GM18867 (cell line): Measurements from ENCODE around the gene CEP250.
"Not testable (repeated sequence)": the region's sequence is repeated elsewhere in the genome, so short reads cannot be mapped to it uniquely, and the experiment has no call there.

Experiments
- ATAC-seq: cut with Tn5 transposase; IDR thresholded peaks from one replicate; pipeline ENCODE4 v1.9.1; 2021; ENCODE audit warnings: mild to moderate bottlenecking, moderate library complexity; ENCODE audit not compliant: unreplicated experiment

Gene CEP250

DNA sequence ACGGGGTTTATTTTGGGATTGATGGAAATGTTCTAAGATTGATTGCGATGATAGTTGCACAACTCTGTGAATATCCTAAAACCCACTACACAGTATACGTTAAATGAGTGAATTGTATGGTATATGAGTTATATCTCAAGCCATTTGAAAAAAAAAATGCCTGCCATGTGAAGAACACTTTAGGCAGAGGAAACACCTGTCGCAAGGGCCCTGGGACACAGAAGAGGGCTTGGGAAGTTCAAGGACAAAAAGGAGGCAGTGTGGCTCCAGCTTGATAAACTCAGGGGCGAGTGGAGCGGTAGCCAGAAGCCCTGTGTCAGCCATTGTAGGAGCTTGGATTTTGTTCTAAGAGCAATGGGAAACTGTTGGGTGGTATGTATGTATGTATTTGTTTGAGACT is 37.0 kb downstream of the CEP250 start:
- no peak for ATAC-seq

- ATAC-seq, result no peak
These were observed 41.1 kb downstream of the CEP250 start for GRCh38 chr20:35496481-35496880.

DNA sequence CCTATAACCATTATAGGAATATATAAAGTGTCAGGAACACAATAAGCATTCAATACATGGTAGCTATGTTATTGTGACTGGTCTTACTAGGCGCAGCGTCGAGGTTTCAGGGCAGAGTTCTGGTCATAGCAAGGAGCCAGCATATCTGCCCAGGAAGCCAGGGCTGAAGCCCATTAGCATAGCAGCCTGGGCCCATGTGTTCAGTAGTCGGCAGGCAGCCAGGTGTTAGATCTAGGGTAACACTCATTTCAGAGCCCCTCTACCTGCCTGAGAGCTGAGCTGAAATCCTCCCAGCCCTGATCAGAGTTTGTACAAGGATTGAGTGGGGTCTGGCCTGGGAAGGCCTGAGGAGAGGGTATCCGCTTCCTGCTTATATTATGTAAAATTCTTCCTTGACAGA is 41.9 kb downstream of the CEP250 start:
- ATAC-seq, result no peak

- no peak for ATAC-seq
These were observed 42.4 kb downstream of the CEP250 start for GRCh38 chr20:35497780-35498189.

GRCh38 chr20:35499271-35499670 is 43.9 kb downstream of the CEP250 start:
- no peak for ATAC-seq

- no peak for ATAC-seq
These were observed 47.0 kb downstream of the CEP250 start for GRCh38 chr20:35502352-35502751.

GRCh38 chr20:35503281-35503680 is 47.9 kb downstream of the CEP250 start:
- ATAC-seq, result no peak

DNA sequence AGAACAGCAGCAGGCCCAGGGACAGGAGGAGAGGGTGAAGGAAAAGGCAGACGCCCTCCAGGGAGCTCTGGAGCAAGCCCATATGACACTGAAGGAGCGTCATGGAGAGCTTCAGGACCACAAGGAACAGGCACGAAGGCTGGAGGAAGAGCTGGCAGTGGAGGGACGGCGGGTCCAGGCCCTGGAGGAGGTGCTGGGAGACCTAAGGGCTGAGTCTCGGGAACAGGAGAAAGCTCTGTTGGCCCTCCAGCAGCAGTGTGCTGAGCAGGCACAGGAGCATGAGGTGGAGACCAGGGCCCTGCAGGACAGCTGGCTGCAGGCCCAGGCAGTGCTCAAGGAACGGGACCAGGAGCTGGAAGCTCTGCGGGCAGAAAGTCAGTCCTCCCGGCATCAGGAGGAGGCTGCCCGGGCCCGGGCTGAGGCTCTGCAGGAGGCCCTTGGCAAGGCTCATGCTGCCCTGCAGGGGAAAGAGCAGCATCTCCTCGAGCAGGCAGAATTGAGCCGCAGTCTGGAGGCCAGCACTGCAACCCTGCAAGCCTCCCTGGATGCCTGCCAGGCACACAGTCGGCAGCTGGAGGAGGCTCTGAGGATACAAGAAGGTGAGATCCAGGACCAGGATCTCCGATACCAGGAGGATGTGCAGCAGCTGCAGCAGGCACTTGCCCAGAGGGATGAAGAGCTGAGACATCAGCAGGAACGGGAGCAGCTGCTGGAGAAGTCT is 48.6 kb downstream of the CEP250 start:
- no peak for ATAC-seq

DNA sequence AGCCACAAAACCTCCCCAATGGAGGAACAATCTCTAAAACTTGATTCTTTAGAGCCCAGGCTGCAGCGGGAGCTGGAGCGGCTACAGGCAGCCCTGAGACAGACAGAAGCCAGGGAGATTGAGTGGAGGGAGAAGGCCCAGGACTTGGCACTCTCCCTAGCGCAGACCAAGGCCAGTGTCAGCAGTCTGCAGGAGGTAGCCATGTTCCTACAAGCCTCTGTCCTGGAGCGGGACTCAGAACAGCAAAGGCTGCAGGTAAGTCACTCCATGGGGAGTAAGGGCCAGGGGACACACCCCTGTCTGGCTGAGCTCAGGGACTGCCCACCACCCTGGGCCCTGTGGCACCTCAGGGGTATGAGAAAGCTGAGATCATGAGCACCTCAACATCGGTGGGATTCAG is 49.4 kb downstream of the CEP250 start:
- no peak for ATAC-seq

DNA sequence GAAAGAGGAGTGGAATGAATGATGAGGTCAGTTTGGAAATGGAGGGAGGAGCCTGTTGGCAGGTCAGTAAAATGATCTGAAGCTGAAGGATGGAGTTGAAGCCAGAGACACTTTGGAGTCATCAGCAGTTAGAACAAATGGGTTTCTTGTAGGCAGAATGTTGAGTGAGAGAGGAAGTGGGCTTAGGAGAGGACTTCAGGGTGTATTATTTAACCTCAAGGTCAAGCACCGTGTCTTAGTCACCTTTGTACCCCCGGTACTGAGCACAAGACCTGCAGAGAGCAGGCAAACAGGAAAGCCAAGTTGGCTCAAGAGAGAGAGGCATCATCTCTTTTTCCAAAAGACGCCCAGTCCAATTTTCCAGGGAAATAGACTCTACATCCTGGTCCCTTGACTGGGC is 50.8 kb downstream of the CEP250 start:
- no peak for ATAC-seq

GRCh38 chr20:35506872-35507638 is 51.7 kb downstream of the CEP250 start:
- no peak for ATAC-seq

- no peak for ATAC-seq
These were observed 53.3 kb downstream of the CEP250 start for GRCh38 chr20:35508493-35509218.

DNA sequence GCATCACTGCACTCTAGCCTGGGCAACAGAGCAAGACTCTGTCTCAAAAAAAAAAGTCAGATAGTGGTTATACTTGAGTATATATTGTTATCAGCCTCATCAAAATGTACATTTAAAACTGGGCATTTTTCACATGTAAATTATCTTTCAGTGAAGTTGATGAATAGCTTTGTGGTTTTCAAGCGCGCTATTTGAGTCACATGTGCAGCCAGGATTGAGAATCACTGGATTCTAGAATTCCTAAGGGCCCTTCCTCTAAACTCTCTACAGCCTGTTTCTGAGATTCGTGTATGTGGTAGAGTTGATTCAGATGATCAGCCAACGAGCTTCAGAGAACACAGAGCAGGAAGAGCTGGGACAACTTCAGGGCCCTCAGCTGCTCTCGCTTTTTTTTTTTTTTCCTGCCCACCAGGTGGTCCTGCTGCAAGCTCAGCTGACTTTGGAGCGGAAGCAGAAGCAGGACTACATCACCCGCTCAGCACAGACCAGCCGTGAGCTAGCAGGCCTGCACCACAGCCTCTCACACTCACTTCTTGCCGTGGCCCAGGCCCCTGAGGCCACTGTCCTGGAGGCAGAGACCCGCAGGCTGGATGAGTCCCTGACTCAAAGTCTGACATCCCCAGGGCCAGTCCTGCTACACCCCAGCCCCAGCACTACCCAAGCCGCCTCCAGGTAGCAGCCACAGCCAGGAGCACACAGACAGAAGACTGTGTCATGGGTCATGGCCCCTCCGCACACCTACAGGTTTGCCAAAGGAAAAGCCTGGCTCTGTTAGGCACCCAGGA is 55.7 kb downstream of the CEP250 start:
- ATAC-seq, result no peak

GRCh38 chr20:35511814-35512420 is 56.5 kb downstream of the CEP250 start:
- ATAC-seq, result no peak

GRCh38 chr20:35514371-35514932 is 59.1 kb downstream of the CEP250 start:
- no peak for ATAC-seq

DNA sequence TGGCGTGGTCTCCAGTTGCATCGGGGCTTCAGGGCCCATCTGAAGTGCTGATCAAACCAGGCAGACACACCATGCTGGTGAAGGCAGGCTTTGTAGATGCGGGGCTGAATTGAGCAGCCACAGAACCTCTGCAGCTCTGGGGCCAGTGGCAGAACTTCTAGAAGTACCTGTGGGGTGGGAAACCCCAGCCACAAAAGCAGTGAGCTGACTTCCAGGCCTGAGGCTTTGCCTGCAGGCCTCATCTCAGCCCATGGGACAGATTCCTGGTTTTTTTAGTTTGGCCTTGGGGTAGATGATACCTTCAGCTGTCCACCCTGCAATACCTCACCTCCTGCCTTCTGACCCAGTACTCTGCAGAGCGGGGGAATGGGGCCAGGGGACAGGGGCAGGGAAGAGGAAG is 59.9 kb downstream of the CEP250 start:
- ATAC-seq, result no peak

DNA sequence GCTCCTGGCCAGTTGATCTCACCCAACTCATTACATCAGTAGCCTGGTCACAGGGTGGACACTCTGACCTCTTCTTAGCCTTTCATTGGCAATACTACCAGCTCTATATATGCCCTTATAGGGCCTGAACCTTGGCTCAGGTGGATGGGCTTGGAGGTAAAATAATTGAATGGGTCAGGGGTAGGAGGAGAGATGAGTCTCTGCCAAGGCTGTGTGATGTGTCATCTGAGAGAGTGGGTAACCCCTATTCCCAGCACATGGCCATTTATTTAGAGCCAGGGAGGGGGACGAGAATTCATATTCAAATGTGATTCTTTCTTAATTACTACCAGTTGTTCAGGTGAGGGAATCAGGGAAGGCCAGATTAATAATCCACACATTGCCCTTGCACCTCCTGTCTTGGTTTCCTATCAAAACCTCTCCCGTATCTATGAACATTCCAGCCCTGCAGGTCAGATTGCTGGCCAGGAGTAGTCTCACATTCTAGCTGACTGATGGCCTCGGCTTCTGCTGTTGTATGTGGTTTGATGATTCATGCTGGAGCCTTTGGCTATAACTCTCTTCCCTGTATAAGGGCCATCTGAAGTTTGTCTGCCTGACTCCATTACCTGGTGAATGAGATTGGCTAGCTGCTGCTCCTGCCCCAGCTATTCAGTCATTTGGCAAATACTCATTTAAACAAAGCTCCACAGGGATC is 60.7 kb downstream of the CEP250 start:
- ATAC-seq, result no peak

- no peak for ATAC-seq
These were observed 61.7 kb downstream of the CEP250 start for GRCh38 chr20:35517125-35517524.

GRCh38 chr20:35517767-35518166 is 62.4 kb downstream of the CEP250 start:
- not testable (repeated sequence) for ATAC-seq

GRCh38 chr20:35518955-35519354 is 63.6 kb downstream of the CEP250 start:
- ATAC-seq, result no peak
